Measurements from ENCODE around the gene KIF23. TPM values are rescaled to one million over a fixed set of nuclear protein-coding genes. Genes with fewer than 3 reads are reported as not detected.
A peak's percentile ranks its signal among the peaks of the same experiment; 100 is the strongest.

Gene KIF23
- total RNA-seq, 2 experiments from 2014 or later = 50.7 to 57.7 TPM

- H3K36me3 Mint-ChIP-seq = peaks cover 37% of the 10 kb centered on the region
- ATAC-seq (ENCODE audit: low read depth) = peak; percentile 89
- no peaks in the 10 kb centered on the region for H3K9me3 Mint-ChIP-seq
- POLR2A ChIA-PET = interaction anchor here (0.5 to 4.4 kb wide), 25 partner anchors 10 to 1906 kb away, joined by 3 to 134 read pairs (median 5); partner anchors contain the start of genes GLCE, KIF23 and TLE3
- peak; percentile 97 for DNase-seq
- H3K27ac Mint-ChIP-seq = peak within 1 kb of the TSS; percentile 100
- H3K27me3 Mint-ChIP-seq = no peaks in the 10 kb centered on the region
- peak within 1 kb of the TSS; percentile 100 for H3K4me3 Mint-ChIP-seq
- H3K4me1 Mint-ChIP-seq = peaks cover 31% of the 10 kb centered on the region
Observed at GRCh38 chr15:69452692-69453521, 38.8 kb downstream of the KIF23 start, which contains the start of gene RPLP1. Gene RPLP1, plus strand, starts transcription at chr15:69452818. Its CDS starts 131 bp downstream, at chr15:69452949.

- ATAC-seq (ENCODE audit: low read depth) (no peak), DNase-seq (no peak)
- H3K9me3 Mint-ChIP-seq = no peaks in the 10 kb centered on the region
- peaks cover 33% of the 10 kb centered on the region for H3K36me3 Mint-ChIP-seq
- no peaks in the 10 kb centered on the region for H3K27me3 Mint-ChIP-seq
- H3K4me1 Mint-ChIP-seq = peaks cover 31% of the 10 kb centered on the region
- POLR2A ChIA-PET = interaction anchor here (4.4 kb wide), 2 partner anchors 8 to 13 kb away, joined by 61 to 134 read pairs; no protein-coding TSS in a partner anchor
- peak overlapping the region; percentile 100 for H3K4me3 Mint-ChIP-seq
- H3K27ac Mint-ChIP-seq = no peak overlapping the region
Observed at GRCh38 chr15:69454953-69455352, 40.8 kb downstream of the KIF23 start.

GRCh38 chr15:69456208-69457166 is 42.3 kb downstream of the KIF23 start:
- H3K36me3 Mint-ChIP-seq = peaks cover 33% of the 10 kb centered on the region

GRCh38 chr15:69457304-69458280 is 43.4 kb downstream of the KIF23 start:
- peaks cover 30% of the 10 kb centered on the region for H3K4me1 Mint-ChIP-seq
- no peak overlapping the region for H3K27ac Mint-ChIP-seq
- DNase-seq = no peak
- peaks cover 31% of the 10 kb centered on the region for H3K36me3 Mint-ChIP-seq
- POLR2A ChIA-PET = interaction anchor here (0.7 to 1.0 kb wide), 2 partner anchors 10 to 43 kb away, joined by 3 read pairs; partner anchors contain the start of gene KIF23
- H3K4me3 Mint-ChIP-seq = no peak overlapping the region
- ATAC-seq (ENCODE audit: low read depth) = no peak
- no peaks in the 10 kb centered on the region for H3K9me3 Mint-ChIP-seq
- H3K27me3 Mint-ChIP-seq = no peaks in the 10 kb centered on the region

More at GRCh38 chr15:69456208-69457166, 42.3 kb downstream of the KIF23 start:
- Mint-ChIP-seq H3K27me3 (no peaks in the 10 kb centered on the region), H3K4me1 (peaks cover 31% of the 10 kb centered on the region), H3K4me3 (no peak overlapping the region), H3K27ac (peak overlapping the region; percentile 2), H3K9me3 (no peaks in the 10 kb centered on the region)
- DNase-seq = no peak
- POLR2A ChIA-PET = no interaction called here
- no peak for ATAC-seq (ENCODE audit: low read depth)

- Mint-ChIP-seq H3K4me3 (no peak overlapping the region), H3K4me1 (peaks cover 31% of the 10 kb centered on the region), H3K36me3 (peaks cover 21% of the 10 kb centered on the region), H3K9me3 (no peaks in the 10 kb centered on the region), H3K27ac (no peak overlapping the region), H3K27me3 (no peaks in the 10 kb centered on the region)
- DNase-seq (no peak), ATAC-seq (ENCODE audit: low read depth) (no peak)
- POLR2A ChIA-PET = no interaction called here
Observed at GRCh38 chr15:69459066-69459465, 44.9 kb downstream of the KIF23 start.

- DNase-seq = no peak
- Mint-ChIP-seq H3K9me3 (no peaks in the 10 kb centered on the region), H3K4me1 (peaks cover 21% of the 10 kb centered on the region), H3K4me3 (no peak overlapping the region), H3K27ac (no peak overlapping the region), H3K36me3 (peaks cover 14% of the 10 kb centered on the region), H3K27me3 (no peaks in the 10 kb centered on the region)
- POLR2A ChIA-PET = interaction anchor here (5.8 kb wide), 1 partner anchor 8 kb away, joined by 134 read pairs; the partner anchor contains the start of gene RPLP1
- ATAC-seq (ENCODE audit: low read depth) = no peak
Observed at GRCh38 chr15:69460481-69460880, 46.3 kb downstream of the KIF23 start.

- peaks cover 17% of the 10 kb centered on the region for H3K4me1 Mint-ChIP-seq
- H3K9me3 Mint-ChIP-seq = no peaks in the 10 kb centered on the region
- H3K27me3 Mint-ChIP-seq = peaks cover 9% of the 10 kb centered on the region
- H3K4me3 Mint-ChIP-seq = peak overlapping the region; percentile 88
- POLR2A ChIA-PET = interaction anchor here (1.8 to 5.8 kb wide), 2 partner anchors 9 to 16 kb away, joined by 5 to 134 read pairs; partner anchors contain the start of gene RPLP1
- DNase-seq (no peak), ATAC-seq (ENCODE audit: low read depth) (no peak)
- H3K27ac Mint-ChIP-seq = peak overlapping the region; percentile 68
- peaks cover 7% of the 10 kb centered on the region for H3K36me3 Mint-ChIP-seq
Observed at GRCh38 chr15:69462030-69462492, 47.9 kb downstream of the KIF23 start.

- peak overlapping the region; percentile 86 for H3K27ac Mint-ChIP-seq
- H3K9me3 Mint-ChIP-seq = no peaks in the 10 kb centered on the region
- POLR2A ChIA-PET = interaction anchor here (1.0 to 5.8 kb wide), 3 partner anchors 10 to 634 kb away, joined by 3 to 134 read pairs (median 5); partner anchors contain the start of gene RPLP1
- peaks cover 19% of the 10 kb centered on the region for H3K4me1 Mint-ChIP-seq
- peak overlapping the region; percentile 88 for H3K4me3 Mint-ChIP-seq
- H3K36me3 Mint-ChIP-seq = peaks cover 7% of the 10 kb centered on the region
- peak; percentile 97 for ATAC-seq (ENCODE audit: low read depth)
- peaks cover 9% of the 10 kb centered on the region for H3K27me3 Mint-ChIP-seq
- DNase-seq = peak; percentile 91
Observed at GRCh38 chr15:69462493-69463181, 48.5 kb downstream of the KIF23 start.

GRCh38 chr15:69463182-69463756 is 49.1 kb downstream of the KIF23 start:
- H3K36me3 Mint-ChIP-seq = peaks cover 7% of the 10 kb centered on the region
- H3K27ac Mint-ChIP-seq = peak overlapping the region; percentile 86
- ATAC-seq (ENCODE audit: low read depth) = no peak
- no peak for DNase-seq
- POLR2A ChIA-PET = interaction anchor here (0.8 to 5.8 kb wide), 4 partner anchors 11 to 633 kb away, joined by 3 to 134 read pairs (median 4); partner anchors contain the start of genes GLCE and RPLP1
- peak overlapping the region; percentile 88 for H3K4me3 Mint-ChIP-seq
- peaks cover 24% of the 10 kb centered on the region for H3K4me1 Mint-ChIP-seq
- no peaks in the 10 kb centered on the region for H3K9me3 Mint-ChIP-seq
- H3K27me3 Mint-ChIP-seq = peaks cover 9% of the 10 kb centered on the region

- DNase-seq = no peak
- Mint-ChIP-seq H3K4me3 (no peak overlapping the region), H3K27ac (no peak overlapping the region), H3K9me3 (no peaks in the 10 kb centered on the region), H3K27me3 (peaks cover 9% of the 10 kb centered on the region), H3K36me3 (peaks cover 1% of the 10 kb centered on the region), H3K4me1 (peaks cover 39% of the 10 kb centered on the region)
- no peak for ATAC-seq (ENCODE audit: low read depth)
- POLR2A ChIA-PET = interaction anchor here (5.8 kb wide), 1 partner anchor 13 kb away, joined by 134 read pairs; the partner anchor contains the start of gene RPLP1
Observed at GRCh38 chr15:69465253-69465652, 51.1 kb downstream of the KIF23 start.

GRCh38 chr15:69466733-69467132 is 52.6 kb downstream of the KIF23 start:
- Mint-ChIP-seq H3K27ac (no peak overlapping the region), H3K36me3 (peaks cover 1% of the 10 kb centered on the region), H3K4me1 (peaks cover 39% of the 10 kb centered on the region), H3K9me3 (no peaks in the 10 kb centered on the region), H3K27me3 (peaks cover 17% of the 10 kb centered on the region), H3K4me3 (no peak overlapping the region)
- POLR2A ChIA-PET = interaction anchor here (4.7 kb wide), 1 partner anchor 14 kb away, joined by 61 read pairs; the partner anchor contains the start of gene RPLP1
- DNase-seq = no peak
- no peak for ATAC-seq (ENCODE audit: low read depth)
